Suprapubic skin (tissue), 4 donors: ENCODE data around the gene ISG15. TPM values are rescaled to one million over a fixed set of nuclear protein-coding genes. Genes with fewer than 3 reads are reported as not detected.

Experiments
- DNase-seq, 2 donors: peaks; one replicate each; pipeline ENCODE4 v3.0.0-alpha.2; 2019; ENCODE audit warnings: low spot score in 2 of 2
- H3K27ac ChIP-seq: fragments of 200-600 bp; sonication (generic); one replicate; pipeline ENCODE4 v1.5.1; 2019
- H3K27me3 ChIP-seq: fragments of 200-600 bp; sonication (generic); one replicate; pipeline ENCODE4 v1.5.1; 2019
- H3K36me3 ChIP-seq: fragments of 200-600 bp; sonication (generic); one replicate; pipeline ENCODE4 v1.5.1; 2019
- H3K4me1 ChIP-seq: fragments of 200-600 bp; sonication (generic); one replicate; pipeline ENCODE4 v1.5.1; 2019
- H3K4me3 ChIP-seq: fragments of 200-600 bp; sonication (generic); one replicate; pipeline ENCODE4 v1.5.1; 2019; ENCODE audit warnings: mild to moderate bottlenecking
- H3K9me3 ChIP-seq: fragments of 200-600 bp; sonication (generic); one replicate; pipeline ENCODE4 v1.5.1; 2019
- EP300 ChIP-seq: sonication (generic); formaldehyde crosslinking; IDR thresholded peaks from one replicate; pipeline ENCODE4 v1.6.1; 2017; ENCODE audit warnings: antibody characterized with exemption
- POLR2A ChIP-seq, 2 donors: fragments of 450-650 bp; IDR thresholded peaks; one replicate each; pipeline ENCODE4 v1.6.1; 2017; ENCODE audit warnings: antibody characterized with exemption in 2 of 2, mild to moderate bottlenecking in 2 of 2, moderate library complexity in 2 of 2
- POLR2AphosphoS5 ChIP-seq, 3 donors: sonication (generic); formaldehyde crosslinking; IDR thresholded peaks; one replicate each; pipeline ENCODE4 v1.6.1; 2017; ENCODE audit warnings: antibody characterized with exemption in 3 of 3
- WGBS: methylation state at CpG from one replicate; pipeline ENCODE4 v1.1.5; 2018; 5-methylcytosine and 5-hydroxymethylcytosine counted together
- total RNA-seq, 4 donors: library from RNA; depleted of rRNA; stranded (reverse); fragments of >200 nt; gene quantifications; one replicate each; pipeline ENCODE4 v1.1.0, GENCODE V29; 2016
- TF ChIP-seq, protein P1 (sequence below), 2 donors: fragments of 200-600 bp in 1 of 2; fragments of 450-650 bp in 1 of 2; sonication (generic) in 1 of 2; IDR thresholded peaks; one replicate each; pipeline ENCODE4 v1.5.1; 2016 to 2019; ENCODE audit warnings: antibody characterized with exemption in 2 of 2, mild to moderate bottlenecking in 1 of 2, moderate library complexity in 1 of 2

Gene ISG15
- total RNA-seq, 4 donors from 2014 or later = 5.4 to 10.1 (median 7.9) TPM

- peaks cover 77% of the 10 kb centered on the region for H3K36me3 ChIP-seq
- DNase-seq = no peak
- WGBS = 69% methylated on average over 12 of the region's 32 CpGs
These were observed 37.3 kb downstream of the ISG15 start for GRCh38 chr1:1050577-1051052.

DNA sequence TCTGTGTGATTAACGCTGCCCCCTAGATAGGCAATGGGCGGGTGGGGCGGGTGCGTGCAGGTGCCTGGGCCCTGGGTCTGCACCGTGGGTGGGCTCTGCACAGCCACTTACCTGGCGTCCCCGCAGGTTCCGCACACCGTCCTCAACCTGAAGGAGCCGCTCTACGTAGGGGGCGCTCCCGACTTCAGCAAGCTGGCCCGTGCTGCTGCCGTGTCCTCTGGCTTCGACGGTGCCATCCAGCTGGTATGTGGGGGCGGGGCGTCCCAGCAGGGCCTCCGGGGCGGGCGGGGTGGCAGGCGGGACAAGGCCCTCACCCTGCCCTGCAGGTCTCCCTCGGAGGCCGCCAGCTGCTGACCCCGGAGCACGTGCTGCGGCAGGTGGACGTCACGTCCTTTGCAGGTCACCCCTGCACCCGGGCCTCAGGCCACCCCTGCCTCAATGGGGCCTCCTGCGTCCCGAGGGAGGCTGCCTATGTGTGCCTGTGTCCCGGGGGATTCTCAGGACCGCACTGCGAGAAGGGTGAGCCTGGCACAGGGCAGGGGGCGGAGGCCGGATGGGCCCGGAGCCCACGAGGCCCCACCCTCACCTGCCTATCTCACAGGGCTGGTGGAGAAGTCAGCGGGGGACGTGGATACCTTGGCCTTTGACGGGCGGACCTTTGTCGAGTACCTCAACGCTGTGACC lies 38.0 kb downstream of the ISG15 start:
- Histone ChIP-seq H3K9me3 (no peaks in the 10 kb centered on the region), H3K4me1 (peaks cover 3% of the 10 kb centered on the region), H3K36me3 (peaks cover 73% of the 10 kb centered on the region), H3K4me3 (no peak overlapping the region), H3K27me3 (peaks cover under 1% of the 10 kb centered on the region), H3K27ac (no peak overlapping the region)
- TF ChIP-seq EP300 (no peak), POLR2AphosphoS5 (IDR thresholded peaks at IDR 0.05) (no peak), POLR2A (IDR thresholded peaks at IDR 0.05) (no peak)
- TF ChIP-seq, protein P1, sequence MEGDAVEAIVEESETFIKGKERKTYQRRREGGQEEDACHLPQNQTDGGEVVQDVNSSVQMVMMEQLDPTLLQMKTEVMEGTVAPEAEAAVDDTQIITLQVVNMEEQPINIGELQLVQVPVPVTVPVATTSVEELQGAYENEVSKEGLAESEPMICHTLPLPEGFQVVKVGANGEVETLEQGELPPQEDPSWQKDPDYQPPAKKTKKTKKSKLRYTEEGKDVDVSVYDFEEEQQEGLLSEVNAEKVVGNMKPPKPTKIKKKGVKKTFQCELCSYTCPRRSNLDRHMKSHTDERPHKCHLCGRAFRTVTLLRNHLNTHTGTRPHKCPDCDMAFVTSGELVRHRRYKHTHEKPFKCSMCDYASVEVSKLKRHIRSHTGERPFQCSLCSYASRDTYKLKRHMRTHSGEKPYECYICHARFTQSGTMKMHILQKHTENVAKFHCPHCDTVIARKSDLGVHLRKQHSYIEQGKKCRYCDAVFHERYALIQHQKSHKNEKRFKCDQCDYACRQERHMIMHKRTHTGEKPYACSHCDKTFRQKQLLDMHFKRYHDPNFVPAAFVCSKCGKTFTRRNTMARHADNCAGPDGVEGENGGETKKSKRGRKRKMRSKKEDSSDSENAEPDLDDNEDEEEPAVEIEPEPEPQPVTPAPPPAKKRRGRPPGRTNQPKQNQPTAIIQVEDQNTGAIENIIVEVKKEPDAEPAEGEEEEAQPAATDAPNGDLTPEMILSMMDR (IDR thresholded peaks at IDR 0.05) = no peak
- WGBS = 76% methylated on average over 27 of the region's 46 CpGs
- DNase-seq = no peak

More at GRCh38 chr1:1050577-1051052, 37.3 kb downstream of the ISG15 start:
- no peak overlapping the region for H3K4me3 ChIP-seq
- H3K4me1 ChIP-seq = peaks cover 3% of the 10 kb centered on the region
- H3K27me3 ChIP-seq = no peaks in the 10 kb centered on the region
- no peaks in the 10 kb centered on the region for H3K9me3 ChIP-seq
- no peak overlapping the region for H3K27ac ChIP-seq
- TF ChIP-seq POLR2A (IDR thresholded peaks at IDR 0.05) = no peak
- TF ChIP-seq, protein P1 (IDR thresholded peaks at IDR 0.05) = no peak
- no peak for TF ChIP-seq EP300
- TF ChIP-seq POLR2AphosphoS5 (IDR thresholded peaks at IDR 0.05) = no peak

- TF ChIP-seq, protein P1 (IDR thresholded peaks at IDR 0.05) = no peak
- TF ChIP-seq POLR2A (IDR thresholded peaks at IDR 0.05) (no peak), POLR2AphosphoS5 (IDR thresholded peaks at IDR 0.05) (no peak), EP300 (no peak)
- DNase-seq = no peak
- Histone ChIP-seq H3K27me3 (peaks cover 10% of the 10 kb centered on the region), H3K36me3 (peaks cover 64% of the 10 kb centered on the region), H3K27ac (no peak overlapping the region), H3K4me3 (no peak overlapping the region), H3K4me1 (peaks cover 3% of the 10 kb centered on the region), H3K9me3 (no peaks in the 10 kb centered on the region)
- 95% methylated on average over 29 of the region's 29 CpGs for WGBS
These were observed 38.9 kb downstream of the ISG15 start for GRCh38 chr1:1052003-1052840.

DNA sequence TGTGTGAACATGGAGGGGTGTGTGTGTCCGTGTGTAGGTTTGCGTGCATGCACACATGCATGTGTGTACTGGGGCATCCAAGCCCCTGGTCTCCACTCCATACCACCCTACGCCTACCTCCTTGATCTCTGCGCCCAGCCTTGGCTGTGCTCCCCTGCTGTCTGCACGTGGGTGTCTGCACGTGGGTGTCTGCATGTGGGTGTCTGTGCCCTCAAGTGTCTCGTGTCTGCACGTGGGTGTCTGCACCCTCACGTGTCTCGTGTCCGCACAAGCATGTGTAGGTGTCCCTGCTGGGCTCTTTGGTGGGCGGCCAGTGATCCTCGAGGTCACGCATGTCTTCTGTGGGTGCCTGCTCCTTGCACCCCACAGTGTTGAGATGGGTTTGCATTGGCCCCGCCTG lies 39.7 kb downstream of the ISG15 start:
- H3K27ac ChIP-seq = no peak overlapping the region
- H3K36me3 ChIP-seq = peaks cover 56% of the 10 kb centered on the region
- peaks cover 18% of the 10 kb centered on the region for H3K27me3 ChIP-seq
- H3K4me1 ChIP-seq = peaks cover 4% of the 10 kb centered on the region
- TF ChIP-seq POLR2A (IDR thresholded peaks at IDR 0.05) (no peak), POLR2AphosphoS5 (IDR thresholded peaks at IDR 0.05) (no peak), EP300 (no peak)
- TF ChIP-seq, protein P1 (IDR thresholded peaks at IDR 0.05) = no peak
- H3K4me3 ChIP-seq = no peak overlapping the region
- 87% methylated on average over 10 of the region's 15 CpGs for WGBS
- no peaks in the 10 kb centered on the region for H3K9me3 ChIP-seq
- no peak for DNase-seq

DNA sequence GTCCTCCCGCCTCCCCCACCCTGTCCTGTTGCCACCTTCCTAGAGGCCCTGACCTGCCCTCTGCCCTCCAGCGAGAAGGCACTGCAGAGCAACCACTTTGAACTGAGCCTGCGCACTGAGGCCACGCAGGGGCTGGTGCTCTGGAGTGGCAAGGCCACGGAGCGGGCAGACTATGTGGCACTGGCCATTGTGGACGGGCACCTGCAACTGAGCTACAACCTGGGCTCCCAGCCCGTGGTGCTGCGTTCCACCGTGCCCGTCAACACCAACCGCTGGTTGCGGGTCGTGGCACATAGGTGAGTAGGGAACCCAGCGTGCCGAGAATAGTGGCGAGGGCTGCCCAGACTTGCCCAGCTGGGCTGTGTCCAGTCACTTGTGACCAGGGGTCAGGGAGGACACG lies 40.4 kb downstream of the ISG15 start:
- H3K9me3 ChIP-seq = no peaks in the 10 kb centered on the region
- no peak overlapping the region for H3K27ac ChIP-seq
- H3K4me1 ChIP-seq = peaks cover 10% of the 10 kb centered on the region
- 94% methylated on average over 14 of the region's 18 CpGs for WGBS
- no peak for DNase-seq
- no peak overlapping the region for H3K4me3 ChIP-seq
- peaks cover 56% of the 10 kb centered on the region for H3K36me3 ChIP-seq
- H3K27me3 ChIP-seq = peaks cover 25% of the 10 kb centered on the region
- TF ChIP-seq POLR2A (IDR thresholded peaks at IDR 0.05) (no peak), POLR2AphosphoS5 (IDR thresholded peaks at IDR 0.05) (no peak), EP300 (no peak)
- TF ChIP-seq, protein P1 (IDR thresholded peaks at IDR 0.05) = no peak
